MM.1S (cell line): ENCODE measurements around the gene NMRK2.

ENCODE experiments used
- DNase-seq: peaks from one replicate; pipeline ENCODE4 v3.0.0-alpha.2; 2015
- H2AFZ ChIP-seq: fragments of 300-600 bp; sonication (generic); 2 replicates; pipeline ENCODE4 v1.6.0; 2016; ENCODE audit warnings: antibody characterized with exemption, low read length
- H3F3A ChIP-seq: fragments of 300-600 bp; sonication (generic); 2 replicates; pipeline ENCODE4 v1.6.1; 2016; ENCODE audit warnings: mild to moderate bottlenecking, antibody characterized with exemption, low read length, moderate library complexity, mixed read lengths; ENCODE audit not compliant: insufficient read depth
- H3K27ac ChIP-seq: fragments of 300-600 bp; sonication (generic); 2 replicates; pipeline ENCODE4 v1.5.1; 2016; ENCODE audit warnings: mild to moderate bottlenecking, low read length
- H3K27me3 ChIP-seq: fragments of 300-600 bp; sonication (generic); replicated peaks from 2 replicates; pipeline ENCODE4 v1.6.0; 2016; ENCODE audit warnings: low read length; ENCODE audit not compliant: insufficient read depth
- H3K36me3 ChIP-seq: fragments of 300-600 bp; sonication (generic); replicated peaks from 2 replicates; pipeline ENCODE4 v1.6.1; 2016; ENCODE audit warnings: mild to moderate bottlenecking, low read length, mixed read lengths; ENCODE audit not compliant: insufficient read depth
- H3K4me1 ChIP-seq: fragments of 300-600 bp; sonication (generic); 2 replicates; pipeline ENCODE4 v1.6.1; 2016; ENCODE audit warnings: low read length, mixed read lengths
- H3K4me2 ChIP-seq: fragments of 300-600 bp; sonication (generic); 2 replicates; pipeline ENCODE4 v1.6.0; 2016; ENCODE audit warnings: low read depth, low read length
- H3K4me3 ChIP-seq: fragments of 300-600 bp; sonication (generic); 2 replicates; pipeline ENCODE4 v1.5.1; 2016; ENCODE audit warnings: low read length, mixed read lengths
- H3K79me2 ChIP-seq: fragments of 300-600 bp; sonication (generic); 2 replicates; pipeline ENCODE4 v1.6.1; 2016; ENCODE audit warnings: mixed run types, low read length, mixed read lengths
- H3K9ac ChIP-seq: fragments of 300-600 bp; sonication (generic); 2 replicates; pipeline ENCODE4 v1.6.1; 2016; ENCODE audit warnings: low read length, mixed read lengths
- H3K9me2 ChIP-seq: fragments of 300-600 bp; sonication (generic); replicated peaks from 2 replicates; pipeline ENCODE4 v1.6.1; 2016; ENCODE audit warnings: mild to moderate bottlenecking, low read length, mixed read lengths; ENCODE audit not compliant: insufficient read depth
- H3K9me3 ChIP-seq: fragments of 300-600 bp; sonication (generic); replicated peaks from 2 replicates; pipeline ENCODE4 v1.6.1; 2016; ENCODE audit warnings: mild to moderate bottlenecking, low read length, mixed read lengths; ENCODE audit not compliant: insufficient read depth
- H4K20me1 ChIP-seq: fragments of 300-600 bp; sonication (generic); 2 replicates; pipeline ENCODE4 v1.6.1; 2016; ENCODE audit warnings: mild to moderate bottlenecking, low read length, moderate library complexity, mixed read lengths; ENCODE audit not compliant: insufficient read depth
- CTCF ChIP-seq: fragments of 300-600 bp; sonication (generic); IDR thresholded peaks from 2 replicates; pipeline ENCODE4 v1.5.1; 2016; ENCODE audit warnings: antibody characterized with exemption, low read length, mixed read lengths
- EZH2 ChIP-seq: fragments of 300-600 bp; sonication (generic); optimal IDR thresholded peaks from 2 replicates; pipeline ENCODE3; 2017; ENCODE audit warnings: low read depth, mild to moderate bottlenecking, antibody characterized with exemption, low read length, mixed read lengths
- EZH2phosphoT487 ChIP-seq: fragments of 300-600 bp; sonication (generic); IDR thresholded peaks from 2 replicates; pipeline ENCODE4 v1.6.1; 2018; ENCODE audit warnings: antibody characterized with exemption, low read length

The NMRK2 gene

DNA sequence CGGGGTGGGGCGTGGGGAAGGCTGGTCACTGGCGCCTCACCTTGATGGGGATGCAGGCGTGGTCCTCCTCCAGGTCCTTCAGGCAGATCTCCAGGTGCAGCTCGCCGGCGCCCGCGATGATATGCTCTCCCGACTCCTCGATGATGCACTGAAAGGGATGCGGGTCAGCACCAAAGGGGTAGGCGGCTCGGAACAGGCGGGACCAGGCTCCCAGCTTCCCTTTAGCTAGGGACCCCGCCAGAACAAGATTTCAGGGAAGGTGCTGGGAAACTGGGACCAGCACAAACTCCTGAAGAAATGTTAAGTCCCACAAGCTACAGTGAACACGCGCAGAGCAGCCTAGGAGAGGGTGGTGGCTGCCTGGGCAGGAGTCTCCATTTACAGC lies 46.4 kb downstream of the NMRK2 start:
- H3K9ac ChIP-seq, result no peak overlapping the region
- peaks cover 88% of the 10 kb centered on the region for H3K79me2 ChIP-seq
- H3K9me3 ChIP-seq, result no peaks in the 10 kb centered on the region
- H3F3A ChIP-seq, result peaks cover 83% of the 10 kb centered on the region
- no peak overlapping the region for H3K4me2 ChIP-seq
- H3K27me3 ChIP-seq, result no peaks in the 10 kb centered on the region
- no peak for DNase-seq
- H3K27ac ChIP-seq, result no peak overlapping the region
- peaks cover 8% of the 10 kb centered on the region for H3K4me1 ChIP-seq
- H3K4me3 ChIP-seq, result no peak overlapping the region
- H3K36me3 ChIP-seq, result peaks cover 88% of the 10 kb centered on the region
- TF ChIP-seq EZH2, result no peak
- TF ChIP-seq CTCF, result no peak
- TF ChIP-seq EZH2phosphoT487, result no peak
- H2AFZ ChIP-seq, result no peak overlapping the region
- H4K20me1 ChIP-seq, result peaks cover 88% of the 10 kb centered on the region
- H3K9me2 ChIP-seq, result no peaks in the 10 kb centered on the region

DNA sequence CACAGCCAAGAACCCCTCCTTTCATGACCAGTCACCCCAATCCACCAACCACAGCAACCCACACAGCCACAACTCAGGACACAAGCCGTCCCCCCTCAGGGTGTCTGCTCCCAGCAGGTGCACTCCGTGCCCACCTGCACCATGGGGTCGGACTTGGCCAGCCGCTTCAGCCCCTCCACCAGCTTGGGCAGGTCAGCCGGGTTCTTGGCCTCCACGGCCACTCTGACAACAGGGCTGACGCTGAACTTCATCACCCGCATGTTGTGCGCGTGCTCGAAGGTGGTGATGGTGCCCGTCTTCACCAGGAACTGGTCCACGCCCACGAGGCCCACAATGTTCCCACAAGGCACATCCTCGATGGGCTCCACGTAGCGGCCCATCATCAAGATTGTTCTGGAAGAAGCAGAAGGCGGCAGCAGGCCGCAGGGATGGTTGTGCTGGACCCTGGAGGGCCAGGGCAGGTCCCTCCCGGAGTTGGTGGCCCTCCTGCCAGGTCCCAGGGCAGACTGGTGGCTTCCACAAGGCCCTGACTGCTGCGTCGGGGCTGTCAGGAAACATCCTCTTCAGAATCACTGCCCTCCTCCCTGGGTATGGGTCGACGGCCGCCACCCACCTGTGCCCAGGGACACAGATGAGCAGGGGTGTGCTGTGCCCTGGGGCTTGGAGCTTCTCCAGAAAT lies 46.9 kb downstream of the NMRK2 start:
- H3K27ac ChIP-seq, result no peak overlapping the region
- H3K4me2 ChIP-seq, result no peak overlapping the region
- H3F3A ChIP-seq, result peaks cover 88% of the 10 kb centered on the region
- H3K9me3 ChIP-seq, result no peaks in the 10 kb centered on the region
- H2AFZ ChIP-seq, result no peak overlapping the region
- H3K9ac ChIP-seq, result no peak overlapping the region
- peaks cover 92% of the 10 kb centered on the region for H3K36me3 ChIP-seq
- H3K9me2 ChIP-seq, result no peaks in the 10 kb centered on the region
- no peak for TF ChIP-seq EZH2
- TF ChIP-seq CTCF, result no peak
- no peak for TF ChIP-seq EZH2phosphoT487
- peaks cover 93% of the 10 kb centered on the region for H4K20me1 ChIP-seq
- no peak overlapping the region for H3K4me3 ChIP-seq
- DNase-seq, result no peak
- H3K4me1 ChIP-seq, result peaks cover 8% of the 10 kb centered on the region
- H3K27me3 ChIP-seq, result no peaks in the 10 kb centered on the region
- peaks cover 93% of the 10 kb centered on the region for H3K79me2 ChIP-seq

GRCh38 chr19:3980353-3981251 lies 47.7 kb downstream of the NMRK2 start:
- peaks cover 94% of the 10 kb centered on the region for H3K79me2 ChIP-seq
- H3K36me3 ChIP-seq, result peaks cover 86% of the 10 kb centered on the region
- no peaks in the 10 kb centered on the region for H3K9me3 ChIP-seq
- H4K20me1 ChIP-seq, result peaks cover 88% of the 10 kb centered on the region
- no peak for DNase-seq
- H3K4me1 ChIP-seq, result peaks cover 8% of the 10 kb centered on the region
- no peak overlapping the region for H3K4me3 ChIP-seq
- no peak overlapping the region for H3K4me2 ChIP-seq
- no peak overlapping the region for H2AFZ ChIP-seq
- no peak for TF ChIP-seq CTCF
- no peak for TF ChIP-seq EZH2phosphoT487
- TF ChIP-seq EZH2, result no peak
- no peaks in the 10 kb centered on the region for H3K9me2 ChIP-seq
- H3K27ac ChIP-seq, result no peak overlapping the region
- peaks cover 86% of the 10 kb centered on the region for H3F3A ChIP-seq
- no peak overlapping the region for H3K9ac ChIP-seq
- no peaks in the 10 kb centered on the region for H3K27me3 ChIP-seq
